Fibroblast of villous mesenchyme (primary cell): ENCODE data around the gene TRABD2A. TPM values are rescaled to one million over a fixed set of nuclear protein-coding genes. Genes with fewer than 3 reads are reported as not detected.

Source experiments
- DNase-seq: peaks from one replicate; pipeline ENCODE4 v3.0.0-alpha.2; 2010; ENCODE audit warnings: low read depth
- H3K4me3 ChIP-seq: 2 replicates; pipeline ENCODE4 v1.5.1; 2011; ENCODE audit warnings: low read depth, mild to moderate bottlenecking, low read length
- total RNA-seq: library from RNA; depleted of rRNA; stranded (reverse); fragments of >200 nt; gene quantifications from 2 replicates; pipeline ENCODE4 v1.2.3, GENCODE V29; 2012
- TF ChIP-seq, protein P1 (sequence below): IDR thresholded peaks from 2 replicates; pipeline ENCODE4 v1.5.1; 2012; ENCODE audit warnings: low read depth, mild to moderate bottlenecking, low read length; ENCODE audit not compliant: insufficient read depth

The TRABD2A gene
- total RNA-seq, 1 donor, result 1.7 TPM

DNA sequence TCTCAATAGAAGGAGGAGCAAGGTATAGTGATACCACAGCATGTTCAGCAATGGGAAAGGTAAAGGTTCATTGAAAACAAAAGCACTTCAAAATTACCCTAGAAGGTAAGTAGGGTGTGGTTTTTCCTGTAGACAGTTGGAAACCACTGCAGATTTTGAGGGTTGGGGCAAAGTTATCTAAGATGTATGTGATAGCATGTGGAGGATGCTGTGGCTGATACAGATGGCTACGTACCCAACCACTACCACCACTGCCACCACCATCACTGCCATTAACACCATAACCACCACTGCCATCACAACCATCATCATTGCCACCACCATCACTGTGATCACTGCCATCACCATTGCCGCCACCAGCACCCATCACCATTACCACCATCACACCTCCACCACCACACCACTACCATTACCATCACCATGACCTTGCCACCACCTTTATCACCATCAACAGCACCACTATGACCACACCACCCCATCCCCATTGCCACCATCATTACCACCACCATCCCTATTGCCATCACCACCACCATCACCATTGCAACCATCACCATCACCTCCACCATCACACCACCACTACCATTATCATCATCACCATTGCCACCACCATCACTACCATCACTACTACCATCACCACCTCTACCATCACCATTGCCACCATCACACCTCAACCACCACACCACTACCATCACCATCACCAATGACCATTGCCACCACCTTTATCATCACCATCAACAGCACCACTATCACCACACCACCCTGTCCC is 28.2 kb upstream of the TRABD2A start:
- no peak overlapping the region for H3K4me3 ChIP-seq
- TF ChIP-seq, protein P1, sequence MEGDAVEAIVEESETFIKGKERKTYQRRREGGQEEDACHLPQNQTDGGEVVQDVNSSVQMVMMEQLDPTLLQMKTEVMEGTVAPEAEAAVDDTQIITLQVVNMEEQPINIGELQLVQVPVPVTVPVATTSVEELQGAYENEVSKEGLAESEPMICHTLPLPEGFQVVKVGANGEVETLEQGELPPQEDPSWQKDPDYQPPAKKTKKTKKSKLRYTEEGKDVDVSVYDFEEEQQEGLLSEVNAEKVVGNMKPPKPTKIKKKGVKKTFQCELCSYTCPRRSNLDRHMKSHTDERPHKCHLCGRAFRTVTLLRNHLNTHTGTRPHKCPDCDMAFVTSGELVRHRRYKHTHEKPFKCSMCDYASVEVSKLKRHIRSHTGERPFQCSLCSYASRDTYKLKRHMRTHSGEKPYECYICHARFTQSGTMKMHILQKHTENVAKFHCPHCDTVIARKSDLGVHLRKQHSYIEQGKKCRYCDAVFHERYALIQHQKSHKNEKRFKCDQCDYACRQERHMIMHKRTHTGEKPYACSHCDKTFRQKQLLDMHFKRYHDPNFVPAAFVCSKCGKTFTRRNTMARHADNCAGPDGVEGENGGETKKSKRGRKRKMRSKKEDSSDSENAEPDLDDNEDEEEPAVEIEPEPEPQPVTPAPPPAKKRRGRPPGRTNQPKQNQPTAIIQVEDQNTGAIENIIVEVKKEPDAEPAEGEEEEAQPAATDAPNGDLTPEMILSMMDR, result no peak
- DNase-seq, result no peak

DNA sequence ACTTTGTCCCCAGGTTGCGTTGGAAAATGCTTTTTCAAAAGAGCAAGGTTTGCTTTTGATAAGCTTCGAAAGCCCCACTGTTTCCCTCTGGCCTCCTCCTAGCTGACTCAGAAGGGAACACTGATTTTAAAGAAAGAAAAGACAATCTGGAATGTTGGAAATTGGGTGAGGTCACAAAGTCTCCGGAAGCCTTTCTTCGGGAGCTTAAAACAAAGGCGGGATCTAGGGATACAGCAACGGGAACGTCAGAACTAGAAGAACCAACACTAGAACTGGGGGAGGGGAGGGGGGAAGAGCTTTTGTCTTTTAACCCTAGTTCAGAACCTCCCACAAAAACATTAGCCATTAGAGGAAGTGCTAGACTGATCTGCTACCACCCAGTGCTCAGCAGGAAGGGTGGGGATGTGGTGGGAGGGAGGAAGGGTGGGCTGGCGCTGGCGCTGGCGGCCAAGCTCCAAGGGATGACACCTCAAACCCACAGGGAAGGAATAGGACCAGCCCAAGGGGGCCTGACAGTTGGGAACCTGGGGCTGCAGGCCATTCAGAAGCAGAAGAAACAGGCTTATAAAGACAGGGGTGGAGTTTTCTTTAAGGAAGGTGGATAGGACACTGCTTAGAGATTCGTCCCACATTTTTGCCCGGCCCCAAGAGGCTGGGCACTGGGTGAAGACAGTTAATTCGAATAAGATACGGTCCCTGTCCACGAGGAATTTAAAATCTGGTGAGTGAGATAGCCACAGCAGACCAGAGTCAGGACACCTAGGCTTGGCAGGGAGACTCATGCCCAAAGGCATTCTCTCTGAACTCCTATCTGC is 26.2 kb upstream of the TRABD2A start:
- TF ChIP-seq, protein P1, result no peak
- peak; percentile 89 for DNase-seq
- peak overlapping the region; percentile 98 for H3K4me3 ChIP-seq

DNA sequence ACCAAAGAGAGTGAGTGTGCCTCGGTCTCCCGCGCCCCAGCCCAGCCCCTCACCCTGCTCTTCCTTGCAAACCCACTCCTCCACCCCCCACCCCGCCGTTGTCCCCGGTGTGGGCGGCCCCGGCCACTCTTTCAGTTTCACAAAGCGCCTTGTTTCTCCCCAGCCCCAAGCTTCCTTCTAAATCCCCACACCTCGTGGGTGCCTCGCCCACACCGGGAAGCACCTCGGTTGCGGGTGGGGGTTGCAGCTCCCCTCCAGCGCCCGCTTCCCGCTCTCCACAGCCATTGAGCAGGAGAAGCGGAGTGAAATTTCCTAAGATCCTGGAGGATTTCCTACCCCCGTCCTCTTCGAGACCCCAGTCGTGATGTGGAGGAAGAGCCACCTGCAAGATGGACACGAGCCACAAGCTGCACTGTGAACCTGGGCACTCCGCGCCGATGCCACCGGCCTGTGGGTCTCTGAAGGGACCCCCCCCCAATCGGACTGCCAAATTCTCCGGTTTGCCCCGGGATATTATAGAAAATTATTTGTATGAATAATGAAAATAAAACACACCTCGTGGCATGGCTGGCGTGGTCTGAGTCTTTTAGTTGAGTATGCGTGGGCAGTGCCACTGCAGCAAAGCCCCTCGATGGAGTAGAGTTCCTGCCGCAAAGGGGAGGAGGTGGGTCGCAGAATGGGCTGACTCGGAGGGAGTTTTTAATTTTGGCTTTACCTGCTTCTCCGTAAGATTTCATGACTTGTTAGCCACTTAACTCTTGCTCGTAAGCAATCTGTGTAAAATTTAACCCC is 25.4 kb upstream of the TRABD2A start:
- DNase-seq, result no peak
- H3K4me3 ChIP-seq, result peak overlapping the region; percentile 98
- TF ChIP-seq, protein P1, result no peak

DNA sequence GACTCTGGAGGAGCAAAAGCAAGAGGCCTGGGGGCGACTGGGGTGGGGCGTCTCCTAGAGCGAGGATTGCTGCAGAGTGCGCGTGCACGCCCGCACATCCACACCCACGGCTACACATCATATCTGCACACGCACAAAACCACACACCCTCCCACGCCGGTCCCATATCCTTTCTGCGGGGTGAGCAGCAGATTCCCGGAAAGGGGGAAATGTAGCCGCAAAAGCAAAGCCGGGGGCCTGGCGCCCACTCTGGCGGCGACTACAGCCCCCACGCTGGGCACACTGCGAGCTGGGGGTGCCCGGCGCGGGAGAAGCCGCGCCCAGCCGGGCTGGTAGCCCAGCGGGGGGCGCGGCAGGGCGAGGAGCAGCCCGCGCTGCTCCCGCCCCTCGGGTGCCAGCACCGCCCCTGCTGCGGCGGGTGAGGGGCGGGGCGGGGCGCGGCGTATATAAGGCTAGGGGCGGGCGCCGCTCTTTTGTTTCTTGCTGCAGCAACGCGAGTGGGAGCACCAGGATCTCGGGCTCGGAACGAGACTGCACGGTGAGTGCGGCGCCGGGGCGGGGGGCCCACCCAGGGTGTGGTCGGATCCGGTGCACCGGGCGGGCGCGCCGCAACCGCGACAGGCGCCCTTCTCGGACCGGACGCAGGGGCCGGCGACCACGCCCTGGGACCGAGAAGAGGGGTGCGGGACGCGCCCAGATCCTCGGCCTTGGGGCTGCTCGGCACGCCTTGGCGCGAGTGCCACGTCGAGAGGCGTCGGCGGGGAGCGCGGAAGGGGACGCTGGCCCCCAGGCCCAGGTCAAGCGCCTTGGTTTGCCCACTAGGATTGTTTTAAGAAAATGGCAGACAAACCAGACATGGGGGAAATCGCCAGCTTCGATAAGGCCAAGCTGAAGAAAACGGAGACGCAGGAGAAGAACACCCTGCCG is 24.6 kb upstream of the TRABD2A start, which contains the start of gene TMSB10:
TSS of gene TMSB10 (plus strand) at position 476 of the 927 bp plus-strand sequence.
- H3K4me3 ChIP-seq, result peak within 1 kb of the TSS; percentile 98
- TF ChIP-seq, protein P1, result no peak
- peak; percentile 86 for DNase-seq

DNA sequence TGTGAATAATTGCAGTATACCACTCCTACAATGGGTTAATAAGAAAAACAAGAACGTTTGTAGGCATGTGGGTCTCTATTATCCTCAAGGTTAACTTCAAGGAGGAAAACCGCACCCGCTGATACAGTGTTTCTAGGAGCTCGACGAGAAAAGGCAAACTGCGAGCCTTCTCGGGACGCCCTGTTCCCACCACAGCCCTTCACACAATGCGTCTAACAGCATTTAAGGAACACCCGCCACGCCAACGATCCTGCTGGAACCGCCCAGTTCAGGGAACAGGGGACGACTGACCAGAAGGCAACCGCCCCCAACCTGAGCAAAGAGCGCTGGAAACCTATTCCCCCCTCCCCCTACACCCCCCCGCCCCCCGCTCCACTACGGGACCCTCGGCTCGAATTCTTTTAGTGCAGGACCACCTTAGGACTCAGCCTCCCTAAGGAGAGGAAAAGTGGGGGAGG is 23.9 kb upstream of the TRABD2A start:
- peak overlapping the region; percentile 98 for H3K4me3 ChIP-seq
- peak; percentile 72 for DNase-seq
- TF ChIP-seq, protein P1, result no peak

DNA sequence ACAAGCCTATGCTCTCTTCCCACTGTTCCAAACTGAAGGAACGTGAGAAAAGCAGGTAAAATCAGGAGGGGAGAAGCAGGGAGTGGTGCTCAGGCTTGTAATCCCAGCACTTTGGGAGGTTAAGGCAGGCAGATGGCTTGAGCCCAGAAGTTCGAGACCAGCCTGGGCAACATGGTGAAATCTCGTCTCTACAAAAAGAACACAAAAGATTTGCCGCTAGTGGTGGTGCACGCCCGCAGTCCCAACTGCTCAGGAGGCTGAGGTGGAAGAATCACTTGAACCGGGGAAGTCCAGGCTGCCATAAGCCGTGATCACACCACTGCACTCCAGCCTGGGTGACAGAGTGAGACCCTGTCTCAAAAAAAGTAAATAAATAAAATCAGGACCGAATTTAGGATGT is 23.3 kb upstream of the TRABD2A start:
- no peak overlapping the region for H3K4me3 ChIP-seq
- TF ChIP-seq, protein P1, result no peak
- no peak for DNase-seq
